Stimulated activated CD8-positive, alpha-beta memory T cell treated with anti-CD3 and anti-CD28 coated beads, Interleukin-15, amount 100 ng/mL, for 4 hours (primary cell): ENCODE measurements around the gene ANAPC2.

Source experiments
- DNase-seq, 2 donors: peaks; one replicate each; pipeline ENCODE4 v3.0.0-alpha.2; 2020; ENCODE audit warnings: low read depth in 2 of 2

The ANAPC2 gene

DNA sequence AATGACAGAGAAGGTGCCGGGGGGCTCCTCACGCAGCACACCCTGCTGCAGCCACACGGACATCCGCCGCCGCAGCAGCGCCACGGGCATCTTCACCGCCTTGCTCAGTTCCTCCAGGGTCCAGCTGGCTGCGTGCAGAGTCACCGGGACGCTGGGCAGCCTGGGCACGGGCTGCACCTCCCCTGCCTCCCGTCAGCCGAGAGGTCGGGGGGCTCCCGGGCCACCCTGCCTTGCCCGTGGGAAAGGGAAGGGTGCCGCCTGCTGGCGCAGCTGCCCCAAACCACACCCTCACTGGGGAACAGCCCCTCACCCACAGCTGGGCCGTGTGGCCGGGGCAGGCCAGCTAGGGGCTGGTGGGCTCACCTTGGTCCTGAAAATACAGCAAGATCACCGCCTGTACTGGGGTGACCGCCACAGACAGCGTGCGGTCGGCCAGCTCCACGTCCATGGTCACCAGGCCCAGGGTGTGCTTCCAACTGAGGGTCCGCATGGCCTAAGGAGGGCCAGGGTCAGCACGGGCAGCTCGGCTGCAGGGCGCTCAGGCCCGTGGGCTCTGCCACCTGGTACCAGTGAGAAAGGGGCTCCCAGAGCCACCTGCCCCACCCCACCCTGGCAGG, 12.9 kb downstream of the ANAPC2 start:
- DNase-seq, result no peak

DNA sequence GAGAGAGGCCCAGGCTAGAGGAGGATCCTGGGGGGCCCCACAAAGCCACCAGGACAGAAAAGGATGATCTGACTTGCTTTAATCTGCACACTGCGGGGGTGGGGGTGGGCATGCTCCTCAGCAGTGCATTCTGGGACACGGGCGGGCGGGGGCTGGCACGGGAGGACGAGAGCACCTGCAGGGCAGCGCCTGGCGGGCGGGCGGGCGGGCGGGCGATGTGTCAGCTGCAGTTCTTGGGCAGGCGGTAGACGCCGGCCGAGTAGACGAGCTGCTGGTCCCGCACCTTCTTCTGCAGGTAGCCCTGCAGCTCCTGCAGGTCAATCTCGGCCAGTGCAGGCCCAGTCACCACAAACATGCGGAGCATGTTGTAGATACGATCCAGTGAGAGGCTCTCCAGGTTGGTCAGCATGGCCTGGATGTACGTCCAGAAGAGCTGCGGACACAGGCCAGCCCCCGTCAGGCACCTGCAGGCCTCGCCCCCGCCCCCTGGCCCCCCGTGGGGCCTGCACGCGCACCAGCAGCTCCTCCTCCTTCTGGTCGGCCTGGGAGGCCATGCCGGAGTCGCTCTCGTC, 13.6 kb downstream of the ANAPC2 start:
- no peak for DNase-seq

DNA sequence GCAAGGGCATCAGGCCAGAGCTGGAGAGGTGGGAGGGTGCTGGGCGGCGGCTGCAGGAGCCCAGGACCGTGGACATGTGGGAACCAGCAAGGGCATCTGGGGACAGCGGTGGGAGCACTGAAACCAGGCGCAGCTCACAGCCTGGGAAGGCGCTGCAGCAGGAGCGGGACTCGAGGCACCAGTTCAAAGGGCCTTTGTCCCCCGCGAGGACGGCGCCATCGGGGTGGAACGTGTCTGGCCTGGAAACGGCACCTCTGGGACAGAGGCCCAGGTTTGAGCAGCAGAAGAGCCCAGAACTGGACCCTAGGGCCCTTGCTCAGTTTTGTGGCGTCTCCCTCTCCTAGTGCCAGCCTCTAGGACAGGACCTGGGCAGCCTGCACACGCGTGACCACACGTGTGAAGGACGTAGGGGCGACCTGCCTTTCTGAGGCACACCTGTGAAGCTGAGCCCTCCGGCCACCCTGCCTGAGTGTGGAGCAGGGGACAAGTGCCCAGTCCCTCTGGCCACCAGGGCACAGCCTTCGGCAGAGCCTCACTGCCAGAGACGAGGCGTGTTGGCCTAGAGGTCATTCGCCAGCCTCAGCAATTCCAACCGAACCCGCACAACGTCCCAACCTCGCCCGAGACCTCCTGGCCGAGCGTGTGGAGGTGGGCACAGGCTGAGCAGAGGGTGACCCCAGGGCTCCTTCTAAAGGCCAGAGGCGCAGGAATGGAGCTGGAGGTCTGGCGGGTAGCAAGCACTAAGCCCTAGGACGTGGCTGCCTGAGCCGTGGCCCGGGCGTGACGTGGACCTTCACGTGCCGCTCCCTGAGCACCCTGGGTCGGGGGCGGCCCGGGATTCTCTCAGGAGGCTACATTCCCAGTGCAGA, 14.3 kb downstream of the ANAPC2 start:
- DNase-seq, result no peak

DNA sequence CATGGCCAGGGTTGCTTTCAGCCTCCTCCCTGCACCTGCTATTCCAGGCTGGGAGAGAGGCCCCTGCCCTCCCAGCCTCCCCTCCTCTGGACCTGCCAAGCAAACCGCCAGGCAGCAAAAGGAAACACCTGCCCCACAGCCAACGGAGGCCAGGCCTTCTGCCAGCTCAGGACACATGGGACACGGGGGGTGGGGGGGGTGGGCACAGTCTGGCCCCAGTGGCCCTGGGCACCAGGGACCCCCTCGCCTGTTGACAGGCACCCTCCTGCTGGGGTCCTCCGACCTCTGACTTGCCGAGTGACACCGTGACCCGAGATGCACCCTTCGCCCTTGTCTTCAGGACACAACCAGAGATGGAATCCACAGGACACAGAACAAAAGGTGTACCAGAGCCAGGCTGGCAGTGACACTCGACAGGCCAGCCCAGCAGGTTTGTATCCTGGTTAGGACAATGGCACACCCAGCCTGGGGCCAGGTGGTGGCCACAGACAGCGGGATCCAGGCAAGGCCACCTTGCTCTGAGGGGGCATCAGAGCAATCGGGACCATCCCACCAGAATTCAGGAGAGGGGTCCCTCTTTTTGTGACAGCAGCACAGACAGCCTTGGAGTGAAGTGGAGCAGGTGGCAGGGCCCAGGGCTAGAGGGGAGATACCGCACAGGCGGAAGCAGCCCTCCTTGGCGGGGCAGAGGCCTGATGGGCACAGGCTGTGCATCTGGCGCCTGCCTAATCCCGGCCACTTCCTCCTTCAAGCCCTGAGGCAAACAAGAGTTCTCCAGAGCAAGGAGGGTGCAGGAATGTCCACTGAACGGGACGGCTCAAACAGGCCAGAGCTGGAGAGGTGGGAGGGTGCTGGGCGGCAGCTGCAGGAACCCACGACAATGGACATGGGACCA, 15.2 kb downstream of the ANAPC2 start:
- no peak for DNase-seq

DNA sequence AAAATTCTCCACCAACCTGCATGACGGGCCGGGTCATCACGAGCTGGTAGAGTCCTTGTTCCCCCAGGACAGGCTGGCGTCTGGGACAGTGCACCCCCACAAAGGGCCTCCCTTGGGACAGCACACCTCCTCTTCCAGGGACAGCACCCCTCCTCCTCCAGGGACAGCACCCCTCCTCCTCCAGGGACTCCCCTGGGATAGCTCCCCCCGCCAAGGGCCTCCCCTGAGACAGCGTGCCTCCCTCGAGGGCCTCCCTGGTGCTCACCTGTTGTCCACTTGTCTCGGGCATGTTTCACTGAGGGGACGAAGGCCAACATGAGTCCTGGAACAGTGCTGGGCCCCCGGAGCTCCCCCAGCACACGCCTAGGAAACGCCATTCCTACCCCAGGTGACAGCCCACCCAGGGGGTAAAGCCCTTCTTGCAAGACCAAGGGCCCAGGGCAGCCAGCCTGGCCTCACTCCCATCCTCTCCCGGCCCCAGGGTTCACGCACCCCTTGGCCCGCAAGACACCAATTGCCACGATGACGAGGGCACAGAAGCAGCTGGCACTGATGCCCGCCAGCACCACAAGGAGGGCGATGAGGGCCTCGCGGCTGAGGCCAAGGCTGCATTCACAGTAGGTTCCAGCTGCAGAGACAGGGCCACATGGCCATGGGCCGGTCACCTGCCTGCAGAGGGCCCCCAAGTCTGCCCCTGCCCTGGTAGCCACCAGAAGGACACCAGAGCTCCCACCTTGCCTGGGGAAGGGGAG, 17.0 kb downstream of the ANAPC2 start:
- DNase-seq, result no peak

DNA sequence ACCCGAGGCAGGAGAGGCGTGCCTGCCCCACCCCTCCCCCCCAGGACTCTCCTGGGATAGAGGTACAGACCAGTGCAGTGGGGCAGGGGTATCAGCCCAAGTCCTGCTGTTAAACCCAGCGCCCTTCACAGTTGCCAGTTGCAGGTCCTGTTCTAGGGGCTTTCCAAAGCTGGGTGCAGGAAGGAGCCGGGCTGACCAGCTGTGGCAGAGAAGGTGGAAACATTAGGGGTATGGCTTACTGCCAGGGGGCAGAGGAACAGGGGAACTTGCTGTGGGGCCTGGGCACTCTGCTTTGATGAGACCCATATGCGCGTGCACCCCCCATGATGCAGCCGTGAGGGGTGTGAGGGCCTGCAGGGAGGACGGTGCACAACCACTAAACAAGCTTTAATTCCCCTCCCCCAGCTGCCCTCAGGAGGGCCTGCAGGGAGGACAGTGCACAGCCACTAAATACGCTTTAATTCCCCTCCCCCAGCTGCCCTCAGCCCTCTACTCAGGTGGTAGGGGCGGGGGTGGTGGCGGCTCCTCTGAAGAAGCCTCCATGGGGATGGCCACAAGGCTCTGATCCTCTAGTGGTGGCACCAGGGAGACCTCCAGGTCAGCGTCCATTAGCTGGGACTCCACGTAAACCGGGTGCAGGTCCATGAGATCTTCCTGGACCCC, 17.7 kb downstream of the ANAPC2 start:
- DNase-seq, result no peak

DNA sequence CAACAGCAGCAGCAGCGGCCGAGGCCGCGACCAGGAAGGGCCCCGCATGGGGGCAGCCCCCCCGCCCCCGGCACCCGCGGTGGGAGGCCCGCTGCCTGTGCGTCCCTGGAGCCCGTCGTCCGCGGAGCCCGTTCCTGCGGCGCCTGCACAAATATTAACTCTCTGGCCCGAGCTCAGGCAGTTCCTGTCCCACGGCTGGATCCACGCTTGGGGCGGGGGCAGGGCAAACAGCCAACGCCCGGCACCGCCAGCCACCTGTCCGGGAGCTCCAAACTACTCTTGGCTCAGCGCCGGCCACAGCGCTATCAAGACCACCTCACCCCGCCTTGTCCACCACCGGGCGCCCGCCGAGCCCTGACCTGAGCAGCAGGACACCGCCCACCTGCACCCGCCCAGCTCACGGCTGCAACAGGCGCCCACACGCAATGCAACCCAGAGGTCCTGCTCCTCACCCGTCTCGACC, 18.4 kb downstream of the ANAPC2 start, which contains the start of gene LRRC26:
Gene LRRC26, minus strand, starts transcription at position 156 of the 463 bp plus-strand sequence. Its CDS starts 108 bp downstream, at position 48.
- DNase-seq, result no peak

DNA sequence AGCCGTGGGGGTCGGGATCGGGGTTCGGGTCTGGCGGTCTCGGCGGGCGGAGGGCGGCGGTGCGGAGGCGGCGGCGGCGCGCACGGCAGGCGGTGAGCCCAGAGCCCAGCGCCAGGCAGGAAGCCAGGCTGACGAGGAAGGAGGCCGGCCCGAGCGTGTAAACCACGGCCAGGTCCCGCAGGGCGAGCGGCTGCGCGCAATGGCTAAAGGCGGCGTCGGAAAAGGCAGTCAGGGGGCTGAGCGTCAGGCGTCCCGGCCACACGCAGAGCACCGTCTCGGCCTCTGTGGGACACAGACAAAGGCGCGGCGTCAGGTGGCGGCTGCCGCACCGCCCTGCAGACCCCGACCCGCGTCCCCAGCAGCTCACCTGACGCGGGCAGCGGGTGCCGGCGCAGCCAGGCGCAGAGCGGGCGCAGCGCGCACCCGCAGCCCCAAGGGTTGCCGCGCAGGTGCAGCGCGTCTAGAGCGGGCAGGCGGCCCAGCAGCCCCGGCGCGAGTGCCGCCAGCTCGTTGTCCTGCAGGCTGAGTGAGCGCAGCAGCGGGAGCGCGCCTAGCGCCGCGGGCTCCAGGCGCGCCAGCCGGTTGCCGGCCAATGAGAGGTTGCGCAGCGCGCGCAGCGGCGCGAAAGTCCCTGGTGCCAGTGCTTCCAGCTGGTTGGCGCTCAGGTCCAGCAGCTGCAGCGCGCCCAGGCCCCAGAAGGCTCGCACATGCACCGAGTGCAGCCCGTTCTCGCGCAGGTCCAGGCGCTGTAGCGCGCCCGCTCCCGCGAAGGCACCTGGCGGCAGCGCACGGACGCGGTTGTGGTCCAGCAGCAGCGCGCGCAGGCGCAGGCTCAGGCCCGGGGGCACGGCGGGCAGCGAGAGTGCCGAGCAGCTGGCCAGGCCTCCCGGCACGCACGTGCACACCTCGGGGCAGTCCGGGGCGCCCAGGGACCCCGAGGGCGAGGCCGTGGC, 19.2 kb downstream of the ANAPC2 start:
- DNase-seq, result no peak

DNA sequence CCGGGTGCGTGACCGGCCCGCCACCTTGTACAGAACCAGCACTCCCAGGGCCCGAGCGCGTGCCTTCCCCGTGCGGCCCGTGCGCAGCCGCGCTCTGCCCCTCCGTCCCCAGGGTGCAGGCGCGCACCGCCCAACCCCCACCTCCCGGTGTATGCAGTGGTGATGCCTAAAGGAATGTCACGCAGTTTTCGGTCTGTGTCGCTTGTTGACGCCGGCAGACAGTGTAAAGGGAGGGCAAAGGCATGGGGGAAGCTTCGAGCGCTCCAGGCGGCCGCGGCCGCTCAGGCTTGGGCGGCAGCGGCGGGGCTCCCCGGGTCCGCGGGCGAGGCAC, 19.8 kb downstream of the ANAPC2 start:
- no peak for DNase-seq

DNA sequence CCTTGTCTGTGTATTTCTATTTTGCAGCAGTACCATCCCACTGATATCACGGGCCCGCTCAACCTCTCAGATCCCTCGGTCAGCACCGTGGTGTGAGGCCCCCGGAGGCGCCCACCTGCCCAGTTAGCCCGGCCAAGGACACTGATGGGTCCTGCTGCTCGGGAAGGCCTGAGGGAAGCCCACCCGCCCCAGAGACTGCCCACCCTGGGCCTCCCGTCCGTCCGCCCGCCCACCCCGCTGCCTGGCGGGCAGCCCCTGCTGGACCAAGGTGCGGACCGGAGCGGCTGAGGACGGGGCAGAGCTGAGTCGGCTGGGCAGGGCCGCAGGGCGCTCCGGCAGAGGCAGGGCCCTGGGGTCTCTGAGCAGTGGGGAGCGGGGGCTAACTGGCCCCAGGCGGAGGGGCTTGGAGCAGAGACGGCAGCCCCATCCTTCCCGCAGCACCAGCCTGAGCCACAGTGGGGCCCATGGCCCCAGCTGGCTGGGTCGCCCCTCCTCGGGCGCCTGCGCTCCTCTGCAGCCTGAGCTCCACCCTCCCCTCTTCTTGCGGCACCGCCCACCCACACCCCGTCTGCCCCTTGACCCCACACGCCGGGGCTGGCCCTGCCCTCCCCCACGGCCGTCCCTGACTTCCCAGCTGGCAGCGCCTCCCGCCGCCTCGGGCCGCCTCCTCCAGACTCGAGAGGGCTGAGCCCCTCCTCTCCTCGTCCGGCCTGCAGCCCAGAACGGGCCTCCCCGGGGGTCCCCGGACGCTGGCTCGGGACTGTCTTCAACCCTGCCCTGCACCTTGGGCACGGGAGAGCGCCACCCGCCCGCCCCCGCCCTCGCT, 20.4 kb downstream of the ANAPC2 start:
- DNase-seq, result no peak

DNA sequence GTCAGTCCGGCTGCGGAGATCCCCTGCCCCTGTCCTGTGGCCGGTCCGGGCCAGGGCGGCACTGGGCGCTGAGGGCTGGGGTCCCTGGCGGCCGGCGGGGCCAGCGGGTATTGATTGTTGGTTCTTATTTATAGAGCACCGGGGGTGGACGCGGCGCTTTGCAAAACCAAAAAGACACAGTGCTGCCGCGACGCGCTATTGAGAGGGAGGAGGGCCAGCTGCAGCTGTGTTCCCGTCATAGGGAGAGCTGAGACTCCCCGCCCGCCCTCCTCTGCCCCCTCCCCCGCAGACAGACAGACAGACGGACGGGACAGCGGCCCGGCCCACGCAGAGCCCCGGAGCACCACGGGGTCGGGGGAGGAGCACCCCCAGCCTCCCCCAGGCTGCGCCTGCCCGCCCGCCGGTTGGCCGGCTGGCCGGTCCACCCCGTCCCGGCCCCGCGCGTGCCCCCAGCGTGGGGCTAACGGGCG, 21.0 kb downstream of the ANAPC2 start:
- no peak for DNase-seq

DNA sequence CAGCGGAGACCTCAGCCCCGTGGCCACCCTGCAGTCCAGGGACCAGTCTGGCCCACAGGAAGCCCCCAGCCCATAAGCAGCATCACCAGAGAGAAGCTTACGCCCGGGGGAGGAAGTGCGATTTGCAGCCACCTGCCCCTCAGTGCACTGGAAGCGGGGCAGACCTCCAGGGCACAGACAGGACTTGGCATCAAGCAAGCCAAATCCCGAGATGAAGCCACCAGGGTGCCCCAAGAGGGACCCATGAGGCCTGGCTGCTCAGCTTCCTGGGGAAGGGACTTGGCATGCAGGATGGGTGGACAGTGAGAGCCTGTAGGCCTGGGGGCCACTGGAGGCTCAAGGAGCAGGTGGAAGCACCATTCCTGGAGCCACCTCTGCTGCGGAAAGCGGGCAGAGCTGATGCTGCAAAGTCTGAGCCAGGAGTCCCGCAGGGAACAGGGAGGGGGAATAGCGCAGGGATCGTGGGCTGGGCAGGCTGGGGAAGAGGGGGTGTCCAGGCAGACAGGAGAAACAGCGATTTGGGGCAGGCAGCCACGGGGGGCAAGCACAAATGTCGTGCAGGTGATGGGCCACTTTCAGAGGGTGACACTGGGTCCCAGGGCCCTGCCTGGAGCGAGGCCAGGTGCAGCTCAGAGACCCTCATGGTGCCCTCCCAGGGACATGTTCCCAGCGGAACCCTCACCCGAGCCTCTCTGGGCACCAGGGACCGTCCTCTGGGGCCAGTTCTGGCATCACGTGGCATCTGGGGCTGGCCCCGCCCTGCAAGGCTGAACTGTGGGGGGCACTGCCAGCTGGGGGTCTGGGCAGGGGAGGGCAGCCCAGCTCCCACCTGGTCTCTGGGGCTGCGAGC, 21.8 kb downstream of the ANAPC2 start:
- no peak for DNase-seq

DNA sequence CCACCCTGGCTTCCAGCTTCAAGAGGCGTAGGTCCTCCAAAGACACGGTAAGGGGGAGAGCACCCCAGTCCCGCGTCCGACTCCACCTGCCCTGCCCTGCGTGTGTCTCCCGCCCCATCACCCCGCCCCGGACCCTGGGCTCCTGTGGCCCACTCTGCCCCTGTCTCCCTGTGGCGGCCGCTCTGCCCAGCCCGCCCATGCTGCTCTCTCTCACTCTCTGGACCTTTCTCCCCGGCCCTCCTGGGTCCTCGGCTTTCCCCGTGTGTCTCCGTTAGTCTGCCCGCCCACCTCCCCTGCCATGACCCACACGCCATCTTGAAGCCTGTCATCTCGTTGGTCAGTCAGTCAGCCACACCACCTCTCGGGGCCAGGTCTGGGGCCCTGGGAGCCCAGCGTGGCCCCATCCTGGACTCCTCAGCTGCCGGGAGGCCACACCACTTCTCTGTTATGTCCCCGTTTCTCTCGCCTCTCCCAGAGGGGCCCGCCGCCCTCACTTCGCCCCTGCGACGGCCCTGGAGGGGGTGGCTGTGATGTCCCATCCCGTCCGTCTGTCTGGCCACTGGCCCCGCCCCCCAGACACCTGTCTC, 23.0 kb downstream of the ANAPC2 start:
- DNase-seq, result no peak

DNA sequence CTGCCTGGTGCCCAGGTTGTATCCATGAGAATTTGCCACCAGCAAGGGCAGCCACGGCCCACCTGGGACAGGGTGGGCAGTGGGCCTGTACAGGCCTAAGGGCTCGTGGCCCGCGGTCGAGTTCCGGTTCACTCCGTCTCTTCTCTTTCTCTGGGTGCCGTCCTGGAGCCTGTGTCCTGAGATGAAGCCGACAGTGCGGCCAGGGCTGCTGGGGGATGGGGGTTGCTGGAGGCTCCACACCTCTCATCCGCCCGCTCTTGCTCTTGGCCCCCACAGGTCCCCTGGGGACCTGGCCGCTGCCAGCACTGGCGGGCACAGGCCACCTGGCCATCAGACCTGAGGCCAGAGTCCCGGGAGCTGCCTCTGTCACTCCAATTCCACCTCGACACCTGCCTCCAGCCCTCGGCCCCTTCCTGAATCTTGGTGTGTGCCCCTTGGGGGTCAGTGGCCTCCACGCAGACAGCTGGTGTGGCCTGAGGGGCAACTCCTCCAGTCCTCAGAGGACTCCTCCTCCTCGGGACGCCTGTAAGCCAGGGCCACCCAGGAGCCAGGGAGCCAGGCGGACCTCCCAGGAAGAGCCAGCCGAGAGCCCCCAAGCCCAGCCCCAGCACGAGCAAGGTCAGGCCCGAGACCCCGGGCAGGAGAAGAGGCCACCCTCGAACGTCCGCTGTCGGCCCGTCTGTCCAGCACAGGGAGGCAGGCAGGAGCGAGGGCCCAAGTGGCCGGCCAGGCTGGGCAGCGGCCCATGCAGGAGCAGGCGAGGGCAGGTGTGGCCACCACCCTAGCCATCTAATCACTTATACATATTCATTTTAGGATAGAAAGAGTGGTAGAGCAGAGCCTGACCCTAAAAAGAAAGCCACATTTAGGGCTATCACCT, 23.8 kb downstream of the ANAPC2 start:
- no peak for DNase-seq

DNA sequence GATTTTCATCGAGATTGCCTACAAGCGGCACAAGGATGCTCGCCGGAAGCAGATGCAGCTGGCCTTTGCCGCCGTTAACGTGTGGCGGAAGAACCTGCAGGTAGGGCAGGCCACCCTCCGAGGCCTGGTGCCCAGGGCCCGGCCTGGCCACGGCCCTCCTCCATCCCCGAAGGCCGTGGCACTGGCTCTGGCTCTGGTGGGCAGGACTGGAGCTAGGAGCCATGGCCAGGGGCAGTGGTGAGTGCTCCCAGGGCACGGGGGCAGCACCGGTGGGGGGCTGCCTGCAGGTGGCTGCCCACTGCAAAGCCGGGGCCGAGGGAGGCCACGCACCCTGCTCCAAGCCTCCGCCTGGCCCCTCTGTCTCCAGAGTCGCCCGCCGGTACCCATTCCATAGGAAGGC, 24.6 kb downstream of the ANAPC2 start:
- DNase-seq, result no peak

DNA sequence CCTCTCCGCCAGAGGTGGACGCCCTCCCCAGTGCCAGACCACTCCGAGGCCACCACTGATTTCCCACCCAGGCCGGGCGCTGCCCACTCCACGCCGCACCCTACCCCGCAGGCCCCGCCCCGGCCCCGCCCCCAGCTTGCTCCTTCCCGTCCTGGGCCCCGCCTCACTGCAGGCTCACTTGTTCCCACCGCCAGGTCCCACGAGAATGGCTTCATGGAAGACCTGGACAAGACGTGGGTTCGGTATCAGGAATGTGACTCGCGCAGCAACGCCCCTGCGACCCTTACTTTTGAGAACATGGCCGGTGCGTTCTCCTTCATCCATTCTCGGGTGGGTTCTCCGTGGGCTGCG, 25.0 kb downstream of the ANAPC2 start:
- DNase-seq, result no peak
